ENCODE measurements around the gene FAM222A. TPM values are rescaled to one million over a fixed set of nuclear protein-coding genes. Genes with fewer than 3 reads are reported as not detected.

Gene FAM222A
- total RNA-seq, 2 donors from 2014 or later: 21.6 to 24.4 TPM

- Histone ChIP-seq H3K27me3 (ENCODE audit: control insufficient read depth, insufficient read depth, low read length, poor library complexity, severe bottlenecking) (no peaks in the 10 kb centered on the region), H3K36me3 (ENCODE audit: control insufficient read depth, insufficient read depth, low read length) (peaks cover 4% of the 10 kb centered on the region), H3K4me3 (ENCODE audit: low read length) (no peak overlapping the region), H3K9ac (ENCODE audit: extremely low read depth, low read length, poor library complexity, severe bottlenecking) (no peak overlapping the region), H3K4me1 (ENCODE audit: control insufficient read depth, insufficient read depth, low read length) (no peaks in the 10 kb centered on the region), H3K9me3 (ENCODE audit: control insufficient read depth, low read length) (no peaks in the 10 kb centered on the region), H3K27ac (ENCODE audit: low read depth, low read length) (no peak overlapping the region)
- 89 to 93% methylated on average over 7 to 10 of the region's 10 CpGs for WGBS, 2 experiments (ENCODE audit: insufficient coverage in 1 of 2, insufficient read length in 1 of 2)
- H3K9me3 Mint-ChIP-seq: no peaks in the 10 kb centered on the region
- TF ChIP-seq, protein P1, sequence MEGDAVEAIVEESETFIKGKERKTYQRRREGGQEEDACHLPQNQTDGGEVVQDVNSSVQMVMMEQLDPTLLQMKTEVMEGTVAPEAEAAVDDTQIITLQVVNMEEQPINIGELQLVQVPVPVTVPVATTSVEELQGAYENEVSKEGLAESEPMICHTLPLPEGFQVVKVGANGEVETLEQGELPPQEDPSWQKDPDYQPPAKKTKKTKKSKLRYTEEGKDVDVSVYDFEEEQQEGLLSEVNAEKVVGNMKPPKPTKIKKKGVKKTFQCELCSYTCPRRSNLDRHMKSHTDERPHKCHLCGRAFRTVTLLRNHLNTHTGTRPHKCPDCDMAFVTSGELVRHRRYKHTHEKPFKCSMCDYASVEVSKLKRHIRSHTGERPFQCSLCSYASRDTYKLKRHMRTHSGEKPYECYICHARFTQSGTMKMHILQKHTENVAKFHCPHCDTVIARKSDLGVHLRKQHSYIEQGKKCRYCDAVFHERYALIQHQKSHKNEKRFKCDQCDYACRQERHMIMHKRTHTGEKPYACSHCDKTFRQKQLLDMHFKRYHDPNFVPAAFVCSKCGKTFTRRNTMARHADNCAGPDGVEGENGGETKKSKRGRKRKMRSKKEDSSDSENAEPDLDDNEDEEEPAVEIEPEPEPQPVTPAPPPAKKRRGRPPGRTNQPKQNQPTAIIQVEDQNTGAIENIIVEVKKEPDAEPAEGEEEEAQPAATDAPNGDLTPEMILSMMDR (conservative IDR thresholded peaks at IDR 0.05): no peak
- peaks cover 9% of the 10 kb centered on the region for H3K36me3 Mint-ChIP-seq (ENCODE audit: low read depth)
- H3K27me3 Mint-ChIP-seq (ENCODE audit: insufficient read depth): no peaks in the 10 kb centered on the region
- H3K4me3 Mint-ChIP-seq: no peak overlapping the region
- no peaks in the 10 kb centered on the region for H3K4me1 Mint-ChIP-seq
- no peak overlapping the region for H3K27ac Mint-ChIP-seq
- no peak for DNase-seq
Observed at GRCh38 chr12:109810954-109811623, 97.5 kb downstream of the FAM222A start.

- TF ChIP-seq, protein P1 (conservative IDR thresholded peaks at IDR 0.05): peak; percentile 64
- no peaks in the 10 kb centered on the region for H3K27me3 Mint-ChIP-seq (ENCODE audit: insufficient read depth)
- DNase-seq: peak; percentile 79
- Histone ChIP-seq H3K9ac (ENCODE audit: extremely low read depth, low read length, poor library complexity, severe bottlenecking) (no peak overlapping the region), H3K27ac (ENCODE audit: low read depth, low read length) (no peak overlapping the region), H3K9me3 (ENCODE audit: control insufficient read depth, low read length) (no peaks in the 10 kb centered on the region), H3K36me3 (ENCODE audit: control insufficient read depth, insufficient read depth, low read length) (peaks cover 4% of the 10 kb centered on the region), H3K4me3 (ENCODE audit: low read length) (no peak overlapping the region), H3K27me3 (ENCODE audit: control insufficient read depth, insufficient read depth, low read length, poor library complexity, severe bottlenecking) (no peaks in the 10 kb centered on the region), H3K4me1 (ENCODE audit: control insufficient read depth, insufficient read depth, low read length) (no peaks in the 10 kb centered on the region)
- no peaks in the 10 kb centered on the region for H3K4me1 Mint-ChIP-seq
- WGBS, 2 experiments (ENCODE audit: insufficient coverage in 1 of 2, insufficient read length in 1 of 2): 82 to 100% methylated on average over 1 to 5 of the region's 5 CpGs
- H3K36me3 Mint-ChIP-seq (ENCODE audit: low read depth): peaks cover 9% of the 10 kb centered on the region
- H3K9me3 Mint-ChIP-seq: no peaks in the 10 kb centered on the region
- no peak overlapping the region for H3K27ac Mint-ChIP-seq
- no peak overlapping the region for H3K4me3 Mint-ChIP-seq
Observed at GRCh38 chr12:109811624-109811995, 98.0 kb downstream of the FAM222A start.

DNA sequence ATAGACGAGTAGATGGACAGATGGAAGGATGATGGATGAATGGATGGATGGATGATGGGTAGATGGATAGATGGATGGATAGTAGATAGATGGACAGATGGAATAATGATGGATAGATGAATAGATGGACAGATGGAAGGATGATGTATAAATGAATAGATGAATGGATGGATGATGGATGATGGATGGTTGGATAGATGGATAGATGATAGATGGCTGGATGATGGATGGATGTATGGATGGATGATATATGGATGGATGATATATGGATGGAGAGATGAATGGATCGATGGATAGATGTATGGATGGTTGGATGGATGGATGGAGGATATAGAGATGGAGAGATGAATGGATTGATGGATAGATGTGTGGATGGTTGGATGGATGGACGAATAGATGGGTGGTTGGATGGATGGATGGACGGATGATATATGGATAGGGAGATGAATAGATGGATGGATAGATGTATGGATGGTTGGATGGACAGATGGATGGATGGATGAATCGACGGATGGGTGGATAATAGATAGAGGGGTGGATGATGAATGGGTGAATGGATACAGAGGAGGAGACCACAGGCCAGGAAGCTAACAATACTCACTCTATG lies 100.3 kb downstream of the FAM222A start:
- Mint-ChIP-seq H3K4me3 (no peak overlapping the region), H3K36me3 (ENCODE audit: low read depth) (peaks cover 8% of the 10 kb centered on the region), H3K27me3 (ENCODE audit: insufficient read depth) (no peaks in the 10 kb centered on the region), H3K9me3 (no peaks in the 10 kb centered on the region), H3K4me1 (no peaks in the 10 kb centered on the region), H3K27ac (no peak overlapping the region)
- Histone ChIP-seq H3K9ac (ENCODE audit: extremely low read depth, low read length, poor library complexity, severe bottlenecking) (no peak overlapping the region), H3K4me3 (ENCODE audit: low read length) (no peak overlapping the region), H3K27me3 (ENCODE audit: control insufficient read depth, insufficient read depth, low read length, poor library complexity, severe bottlenecking) (no peaks in the 10 kb centered on the region), H3K36me3 (ENCODE audit: control insufficient read depth, insufficient read depth, low read length) (peaks cover 4% of the 10 kb centered on the region), H3K27ac (ENCODE audit: low read depth, low read length) (no peak overlapping the region), H3K9me3 (ENCODE audit: control insufficient read depth, low read length) (no peaks in the 10 kb centered on the region), H3K4me1 (ENCODE audit: control insufficient read depth, insufficient read depth, low read length) (no peaks in the 10 kb centered on the region)
- WGBS, 2 experiments (ENCODE audit: insufficient coverage in 1 of 2, insufficient read length in 1 of 2): 93 to 95% methylated on average over 4 to 6 of the region's 6 CpGs
- no peak for DNase-seq
- TF ChIP-seq, protein P1 (conservative IDR thresholded peaks at IDR 0.05): no peak
